Stimulated activated memory B cell treated with anti-CD40 and anti-IgM and Interleukin-4, amounts not matched to agents 10 μg/mL and 1 μg/mL and 100 μg/mL, for 72 hours (primary cell): ENCODE measurements around the gene CFAP97.

Experiments used
- ATAC-seq: fragments of 150-1000 bp; cut with Tn5 transposase; 2 replicates; pipeline ENCODE4 v1.10.0; 2021
- H3K27ac Mint-ChIP-seq: one replicate; pipeline ENCODE4 v1.8.0; 2022; ENCODE audit warnings: mild to moderate bottlenecking, mixed read lengths
- H3K27me3 Mint-ChIP-seq: one replicate; pipeline ENCODE4 v1.8.0; 2022; ENCODE audit warnings: mixed read lengths
- H3K36me3 Mint-ChIP-seq: one replicate; pipeline ENCODE4 v1.8.0; 2022; ENCODE audit warnings: mixed read lengths
- H3K4me1 Mint-ChIP-seq: one replicate; pipeline ENCODE4 v1.8.0; 2022; ENCODE audit warnings: mixed read lengths
- H3K4me3 Mint-ChIP-seq: one replicate; pipeline ENCODE4 v1.8.0; 2022; ENCODE audit warnings: mild to moderate bottlenecking, moderate library complexity, mixed read lengths
- H3K9me3 Mint-ChIP-seq: one replicate; pipeline ENCODE4 v1.8.0; 2022; ENCODE audit warnings: mixed read lengths

The CFAP97 gene

GRCh38 chr4:185144601-185145240 is 59.1 kb downstream of the CFAP97 start:
- no peak for ATAC-seq
- Mint-ChIP-seq H3K27me3 (no peaks in the 10 kb centered on the region), H3K36me3 (peaks cover 9% of the 10 kb centered on the region), H3K27ac (no peak overlapping the region), H3K4me1 (peaks cover 15% of the 10 kb centered on the region), H3K4me3 (no peak overlapping the region), H3K9me3 (no peaks in the 10 kb centered on the region)

- Mint-ChIP-seq H3K9me3 (no peaks in the 10 kb centered on the region), H3K4me1 (peaks cover 15% of the 10 kb centered on the region), H3K27ac (peak overlapping the region; percentile 76), H3K27me3 (no peaks in the 10 kb centered on the region), H3K36me3 (peaks cover 5% of the 10 kb centered on the region), H3K4me3 (peak overlapping the region; percentile 87)
- ATAC-seq: peak; percentile 58
Observed at GRCh38 chr4:185143601-185143969, 60.2 kb downstream of the CFAP97 start.

- Mint-ChIP-seq H3K27me3 (peaks cover 3% of the 10 kb centered on the region), H3K9me3 (no peaks in the 10 kb centered on the region), H3K4me1 (peaks cover 15% of the 10 kb centered on the region), H3K4me3 (peak within 1 kb of the TSS; percentile 87), H3K36me3 (peaks cover 5% of the 10 kb centered on the region), H3K27ac (peak within 1 kb of the TSS; percentile 76)
- peak; percentile 98 for ATAC-seq
Observed at GRCh38 chr4:185142912-185143600, 60.7 kb downstream of the CFAP97 start, which contains the start of gene SLC25A4. TSS of gene SLC25A4 (plus strand) at chr4:185143266. CDS start at chr4:185143373, 107 bp downstream.

- no peaks in the 10 kb centered on the region for H3K9me3 Mint-ChIP-seq
- peaks cover 5% of the 10 kb centered on the region for H3K36me3 Mint-ChIP-seq
- H3K27me3 Mint-ChIP-seq: peaks cover 8% of the 10 kb centered on the region
- peak overlapping the region; percentile 87 for H3K4me3 Mint-ChIP-seq
- peak; percentile 48 for ATAC-seq
- H3K27ac Mint-ChIP-seq: peak overlapping the region; percentile 76
- H3K4me1 Mint-ChIP-seq: peaks cover 15% of the 10 kb centered on the region
Observed at GRCh38 chr4:185142564-185142911, 61.3 kb downstream of the CFAP97 start.

- peaks cover 4% of the 10 kb centered on the region for H3K36me3 Mint-ChIP-seq
- H3K27ac Mint-ChIP-seq: no peak overlapping the region
- peaks cover 12% of the 10 kb centered on the region for H3K27me3 Mint-ChIP-seq
- peaks cover 15% of the 10 kb centered on the region for H3K4me1 Mint-ChIP-seq
- no peaks in the 10 kb centered on the region for H3K9me3 Mint-ChIP-seq
- no peak for ATAC-seq
- no peak overlapping the region for H3K4me3 Mint-ChIP-seq
Observed at GRCh38 chr4:185141777-185142176, 62.0 kb downstream of the CFAP97 start.

- Mint-ChIP-seq H3K27me3 (peaks cover 12% of the 10 kb centered on the region), H3K27ac (no peak overlapping the region), H3K4me1 (peaks cover 15% of the 10 kb centered on the region), H3K9me3 (no peaks in the 10 kb centered on the region), H3K4me3 (no peak overlapping the region), H3K36me3 (no peaks in the 10 kb centered on the region)
- ATAC-seq: no peak
Observed at GRCh38 chr4:185139736-185140135, 64.1 kb downstream of the CFAP97 start.

- Mint-ChIP-seq H3K4me3 (no peak overlapping the region), H3K36me3 (no peaks in the 10 kb centered on the region), H3K27me3 (peaks cover 12% of the 10 kb centered on the region), H3K4me1 (peaks cover 7% of the 10 kb centered on the region), H3K9me3 (no peaks in the 10 kb centered on the region), H3K27ac (no peak overlapping the region)
- no peak for ATAC-seq
Observed at GRCh38 chr4:185138161-185138560, 65.6 kb downstream of the CFAP97 start.

GRCh38 chr4:185137233-185137925 is 66.4 kb downstream of the CFAP97 start:
- Mint-ChIP-seq H3K27ac (no peak overlapping the region), H3K4me3 (no peak overlapping the region), H3K36me3 (no peaks in the 10 kb centered on the region), H3K9me3 (no peaks in the 10 kb centered on the region), H3K4me1 (peaks cover 2% of the 10 kb centered on the region), H3K27me3 (peaks cover 12% of the 10 kb centered on the region)
- ATAC-seq: no peak

- H3K9me3 Mint-ChIP-seq: no peaks in the 10 kb centered on the region
- H3K4me1 Mint-ChIP-seq: no peaks in the 10 kb centered on the region
- H3K27me3 Mint-ChIP-seq: peaks cover 29% of the 10 kb centered on the region
- no peak overlapping the region for H3K4me3 Mint-ChIP-seq
- H3K36me3 Mint-ChIP-seq: no peaks in the 10 kb centered on the region
- peak; percentile 57 for ATAC-seq
- no peak overlapping the region for H3K27ac Mint-ChIP-seq
Observed at GRCh38 chr4:185134307-185134869, 69.4 kb downstream of the CFAP97 start.

GRCh38 chr4:185128272-185129119 is 75.3 kb downstream of the CFAP97 start:
- Mint-ChIP-seq H3K9me3 (no peaks in the 10 kb centered on the region), H3K27ac (no peak overlapping the region), H3K27me3 (peaks cover 25% of the 10 kb centered on the region), H3K4me3 (peak overlapping the region; percentile 71), H3K36me3 (no peaks in the 10 kb centered on the region), H3K4me1 (peaks cover 1% of the 10 kb centered on the region)
- peak; percentile 68 for ATAC-seq

- Mint-ChIP-seq H3K4me3 (peak overlapping the region; percentile 71), H3K36me3 (no peaks in the 10 kb centered on the region), H3K9me3 (no peaks in the 10 kb centered on the region), H3K4me1 (peaks cover 14% of the 10 kb centered on the region), H3K27me3 (peaks cover 25% of the 10 kb centered on the region), H3K27ac (no peak overlapping the region)
- ATAC-seq: no peak
Observed at GRCh38 chr4:185127021-185127925, 76.5 kb downstream of the CFAP97 start.

- Mint-ChIP-seq H3K27me3 (peaks cover 25% of the 10 kb centered on the region), H3K4me1 (peaks cover 16% of the 10 kb centered on the region), H3K36me3 (no peaks in the 10 kb centered on the region), H3K9me3 (no peaks in the 10 kb centered on the region), H3K4me3 (no peak overlapping the region), H3K27ac (no peak overlapping the region)
- no peak for ATAC-seq
Observed at GRCh38 chr4:185124006-185124405, 79.8 kb downstream of the CFAP97 start.

GRCh38 chr4:185122681-185123345 is 81.0 kb downstream of the CFAP97 start:
- Mint-ChIP-seq H3K4me3 (no peak overlapping the region), H3K36me3 (no peaks in the 10 kb centered on the region), H3K27ac (no peak overlapping the region), H3K9me3 (no peaks in the 10 kb centered on the region), H3K4me1 (peaks cover 16% of the 10 kb centered on the region), H3K27me3 (peaks cover 21% of the 10 kb centered on the region)
- ATAC-seq: no peak

GRCh38 chr4:185120631-185120946 is 83.2 kb downstream of the CFAP97 start:
- Mint-ChIP-seq H3K4me3 (no peak overlapping the region), H3K9me3 (no peaks in the 10 kb centered on the region), H3K36me3 (no peaks in the 10 kb centered on the region), H3K27ac (no peak overlapping the region), H3K4me1 (peaks cover 16% of the 10 kb centered on the region), H3K27me3 (peaks cover 27% of the 10 kb centered on the region)
- no peak for ATAC-seq
